ENCODE data around the gene MXRA8. TPM values are rescaled to one million over a fixed set of nuclear protein-coding genes. Genes with fewer than 3 reads are reported as not detected.

Gene MXRA8
- total RNA-seq, 1 donor from 2014 or later: 137 TPM

DNA sequence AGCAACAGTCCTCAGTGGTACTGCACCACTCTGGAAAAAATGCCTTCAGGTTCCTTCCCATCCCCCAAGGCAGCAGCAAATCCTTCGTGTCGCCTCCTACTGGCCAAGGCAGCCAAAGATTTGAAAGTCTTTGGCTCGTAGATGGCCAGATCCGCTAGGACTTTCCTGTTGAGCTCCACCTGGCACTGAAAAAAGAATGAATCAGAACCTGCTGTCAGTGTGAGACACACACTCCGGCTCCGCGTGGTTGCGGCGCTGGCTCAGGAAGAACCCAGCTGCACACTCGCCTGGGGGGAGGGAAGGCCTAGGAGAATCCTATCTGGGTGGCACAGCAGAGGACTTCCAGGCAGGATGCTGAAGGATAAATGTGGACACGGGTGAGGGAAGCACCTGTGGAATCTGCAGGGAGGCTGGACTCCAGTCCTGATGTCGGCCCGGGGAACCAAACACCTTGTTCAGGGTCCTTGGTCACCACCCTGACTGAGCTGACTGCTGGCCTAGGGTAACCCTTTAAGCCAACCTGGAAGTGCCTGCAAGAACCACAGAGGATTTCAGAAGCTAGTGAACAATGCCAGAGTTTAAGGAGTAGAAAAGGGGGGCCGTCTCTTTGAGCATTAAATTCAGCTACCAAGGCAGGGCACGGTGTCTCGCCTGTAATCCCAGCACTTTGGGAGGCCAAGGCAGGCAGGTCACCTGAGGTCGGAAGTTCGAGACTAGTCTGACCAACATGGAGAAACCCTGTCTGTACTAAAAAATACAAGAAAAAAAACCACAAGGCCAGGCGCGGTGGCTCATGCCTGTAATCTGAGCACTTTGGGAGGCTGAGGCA, 43.9 kb upstream of the MXRA8 start:
- TF ChIP-seq, protein P1, sequence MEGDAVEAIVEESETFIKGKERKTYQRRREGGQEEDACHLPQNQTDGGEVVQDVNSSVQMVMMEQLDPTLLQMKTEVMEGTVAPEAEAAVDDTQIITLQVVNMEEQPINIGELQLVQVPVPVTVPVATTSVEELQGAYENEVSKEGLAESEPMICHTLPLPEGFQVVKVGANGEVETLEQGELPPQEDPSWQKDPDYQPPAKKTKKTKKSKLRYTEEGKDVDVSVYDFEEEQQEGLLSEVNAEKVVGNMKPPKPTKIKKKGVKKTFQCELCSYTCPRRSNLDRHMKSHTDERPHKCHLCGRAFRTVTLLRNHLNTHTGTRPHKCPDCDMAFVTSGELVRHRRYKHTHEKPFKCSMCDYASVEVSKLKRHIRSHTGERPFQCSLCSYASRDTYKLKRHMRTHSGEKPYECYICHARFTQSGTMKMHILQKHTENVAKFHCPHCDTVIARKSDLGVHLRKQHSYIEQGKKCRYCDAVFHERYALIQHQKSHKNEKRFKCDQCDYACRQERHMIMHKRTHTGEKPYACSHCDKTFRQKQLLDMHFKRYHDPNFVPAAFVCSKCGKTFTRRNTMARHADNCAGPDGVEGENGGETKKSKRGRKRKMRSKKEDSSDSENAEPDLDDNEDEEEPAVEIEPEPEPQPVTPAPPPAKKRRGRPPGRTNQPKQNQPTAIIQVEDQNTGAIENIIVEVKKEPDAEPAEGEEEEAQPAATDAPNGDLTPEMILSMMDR (conservative IDR thresholded peaks at IDR 0.05; ENCODE audit: low read depth, low read length): peak; percentile 89
- no peak overlapping the region for H3K4me3 ChIP-seq (ENCODE audit: low read depth, low read length)
- no peak for DNase-seq (ENCODE audit: low read depth)

DNA sequence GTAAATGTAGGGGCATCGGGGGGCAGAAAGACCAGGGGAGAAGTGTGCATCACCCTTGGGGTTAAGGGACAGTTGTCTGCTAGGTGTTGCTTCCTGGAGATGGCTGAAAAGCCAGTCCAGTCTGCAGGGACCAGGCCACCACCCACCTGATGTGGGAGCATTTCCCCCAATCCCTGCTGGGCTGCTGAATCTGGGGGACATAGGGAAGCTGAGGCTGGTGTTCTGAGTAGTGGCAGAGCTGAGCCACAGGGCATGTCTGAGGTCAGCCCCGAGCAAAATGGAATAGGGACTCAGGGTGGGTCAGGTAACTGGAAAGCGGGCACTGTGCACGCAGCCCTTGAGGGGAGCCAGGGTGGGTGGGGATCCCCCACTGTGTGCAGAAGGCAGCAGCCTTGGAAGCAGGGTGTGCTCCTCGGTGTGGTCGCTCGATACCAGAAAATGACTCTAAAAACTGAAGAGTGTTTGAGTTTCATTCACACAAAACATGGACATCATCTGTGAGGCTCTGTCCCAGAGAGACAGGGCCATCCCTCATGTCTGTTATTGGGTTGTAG, 43.2 kb upstream of the MXRA8 start:
- DNase-seq (ENCODE audit: low read depth): no peak
- TF ChIP-seq, protein P1 (conservative IDR thresholded peaks at IDR 0.05; ENCODE audit: low read depth, low read length): no peak
- H3K4me3 ChIP-seq (ENCODE audit: low read depth, low read length): no peak overlapping the region

DNA sequence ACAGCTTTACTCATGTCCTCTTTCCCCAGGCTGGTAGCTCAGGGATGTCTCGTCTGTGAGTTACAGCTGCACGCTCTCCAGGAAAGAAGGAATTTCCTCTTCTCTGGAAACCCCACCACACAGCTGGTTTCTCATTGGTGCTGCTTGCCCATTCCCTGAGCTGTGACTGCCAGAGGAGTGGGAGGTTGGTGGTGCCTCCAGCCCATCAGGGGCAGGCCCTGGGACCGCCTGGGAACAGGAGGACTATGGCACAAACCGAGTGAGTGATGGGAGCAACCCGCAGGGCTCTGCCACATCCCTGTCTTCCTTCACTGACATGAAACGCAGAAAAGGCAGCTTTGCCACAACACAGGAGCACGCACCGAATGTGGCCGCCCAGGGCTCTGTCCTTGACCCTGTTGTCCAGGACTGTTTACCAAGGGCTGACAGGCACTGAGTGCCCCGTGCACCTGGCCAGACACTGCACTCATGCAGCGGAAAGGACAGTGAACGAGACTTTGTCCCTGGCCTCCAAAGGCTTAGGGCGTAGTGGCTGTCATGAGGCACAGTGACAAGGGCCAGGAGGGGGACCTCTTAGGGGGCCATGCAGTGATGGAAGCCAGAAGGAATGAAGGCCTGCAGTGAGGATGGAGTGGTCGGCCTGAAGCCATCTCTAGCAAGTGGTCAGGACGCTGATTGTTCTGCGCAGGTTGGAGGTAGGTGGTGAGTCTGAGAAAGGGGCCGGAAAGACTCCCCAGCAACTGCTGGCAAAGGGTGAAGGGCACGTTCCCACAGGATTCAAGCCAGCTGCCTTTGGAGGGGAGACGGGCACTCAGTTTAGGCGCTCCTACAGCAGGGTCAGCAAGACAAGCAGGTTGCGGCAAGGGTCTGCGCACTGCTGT, 42.5 kb upstream of the MXRA8 start:
- TF ChIP-seq, protein P1 (conservative IDR thresholded peaks at IDR 0.05; ENCODE audit: low read depth, low read length): no peak

DNA sequence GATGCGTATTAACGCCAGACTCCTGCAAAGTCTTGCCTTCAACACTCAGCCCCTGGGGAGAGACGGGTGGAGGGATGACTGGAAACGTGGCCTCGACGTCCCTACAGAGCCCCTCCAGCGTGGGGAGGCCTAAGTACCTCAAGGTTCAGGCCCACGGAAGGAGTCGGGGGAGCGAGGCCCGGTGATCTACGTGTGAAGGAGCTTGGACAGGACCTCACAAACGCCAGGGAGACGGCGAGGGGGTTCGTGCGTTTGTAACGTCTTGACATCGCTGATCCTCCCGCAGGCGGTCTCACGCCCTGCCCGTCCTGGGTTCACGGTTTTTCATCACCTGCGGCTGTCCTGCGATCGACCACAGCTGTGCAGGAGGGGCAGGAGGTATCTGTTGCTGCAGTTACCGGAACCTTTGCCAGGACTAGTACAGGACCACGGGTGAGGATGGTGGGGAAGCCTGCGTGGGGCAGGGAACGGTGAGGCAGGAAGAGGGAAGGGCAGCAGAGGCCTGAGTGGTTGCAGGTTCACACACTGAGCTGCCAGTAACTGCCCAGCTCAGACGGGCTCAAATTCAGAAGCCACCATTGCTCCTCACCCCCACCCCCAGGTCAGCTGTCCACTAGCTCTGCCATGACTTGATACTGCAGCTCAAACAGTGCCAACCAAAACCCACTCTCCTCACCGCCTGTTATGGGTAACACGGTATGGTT, 41.7 kb upstream of the MXRA8 start:
- peak overlapping the region; percentile 99 for H3K4me3 ChIP-seq (ENCODE audit: low read depth, low read length)
- no peak for DNase-seq (ENCODE audit: low read depth)
- TF ChIP-seq, protein P1 (conservative IDR thresholded peaks at IDR 0.05; ENCODE audit: low read depth, low read length): no peak

More for the DNA sequence above, 42.5 kb upstream of the MXRA8 start:
- DNase-seq (ENCODE audit: low read depth): no peak
- H3K4me3 ChIP-seq (ENCODE audit: low read depth, low read length): peak overlapping the region; percentile 99

DNA sequence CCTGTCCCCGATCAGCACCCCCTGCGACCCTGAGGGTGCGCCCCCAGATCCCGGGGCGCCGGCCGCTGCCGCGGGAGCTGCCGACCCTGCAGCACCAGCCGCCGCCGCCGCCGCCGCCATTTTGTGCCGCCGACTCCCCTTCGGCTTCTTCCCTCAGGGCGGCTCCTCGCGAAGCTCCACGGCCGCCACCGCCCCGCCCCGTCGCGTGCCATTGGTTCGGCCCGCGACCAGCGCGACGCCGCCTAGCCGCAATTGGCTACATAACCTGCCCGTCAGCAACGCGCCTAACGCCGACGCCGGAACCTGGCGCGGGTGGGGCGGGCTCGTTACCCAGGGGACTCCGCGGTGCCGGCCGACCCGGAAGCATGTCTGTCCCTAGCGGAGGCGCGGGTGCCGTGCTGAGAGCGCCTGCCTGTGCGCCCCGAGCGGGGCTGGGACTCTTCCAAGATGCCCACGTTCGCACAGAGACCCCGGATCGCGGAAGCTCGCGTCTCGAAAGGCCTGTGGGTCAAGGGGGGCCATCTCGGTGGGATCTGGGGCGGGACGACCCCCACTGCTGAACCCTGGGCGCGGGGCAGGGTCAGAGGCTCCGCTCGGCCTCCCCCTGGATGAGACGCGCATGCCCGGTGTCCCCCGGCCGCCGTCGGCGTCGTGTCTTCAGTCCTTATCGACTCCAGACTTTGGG, 41.0 kb upstream of the MXRA8 start, which contains the start of gene CCNL2:
Gene CCNL2, minus strand, starts transcription at position 149 of the 685 bp plus-strand sequence. Its CDS starts 29 bp downstream, at position 120.
- TF ChIP-seq, protein P1 (conservative IDR thresholded peaks at IDR 0.05; ENCODE audit: low read depth, low read length): peak; percentile 48
- peak; percentile 52 for DNase-seq (ENCODE audit: low read depth)
- peak within 1 kb of the TSS; percentile 99 for H3K4me3 ChIP-seq (ENCODE audit: low read depth, low read length)
